HepG2 (cell line): ENCODE measurements around the gene SLC6A9. TPM values are rescaled to one million over a fixed set of nuclear protein-coding genes. Genes with fewer than 3 reads are reported as not detected.

ENCODE experiments used
- AHR ChIP-seq: IDR thresholded peaks from 2 replicates; pipeline ENCODE4 v1.6.1; 2018; ENCODE audit warnings: missing genetic modification reagents, missing compliant biosample characterization
- BRCA1 ChIP-seq: sonication (generic); formaldehyde crosslinking; IDR thresholded peaks from 2 replicates; pipeline ENCODE4 v1.4.0; 2020; ENCODE audit warnings: missing genetic modification reagents
- CBFB ChIP-seq: sonication (generic); formaldehyde crosslinking; IDR thresholded peaks from 2 replicates; pipeline ENCODE4 v1.4.0; 2020; ENCODE audit warnings: missing genetic modification reagents
- CHCHD3 ChIP-seq: sonication (generic); formaldehyde crosslinking; IDR thresholded peaks from 2 replicates; pipeline ENCODE4 v1.8.0; 2022; ENCODE audit warnings: mild to moderate bottlenecking, missing genetic modification reagents, moderate library complexity
- HOXA7 ChIP-seq: sonication (generic); formaldehyde crosslinking; IDR thresholded peaks from 2 replicates; pipeline ENCODE4 v1.8.1; 2022; ENCODE audit warnings: mild to moderate bottlenecking, missing genetic modification reagents, moderate library complexity
- MYNN ChIP-seq: sonication (generic); formaldehyde crosslinking; IDR thresholded peaks from 2 replicates; pipeline ENCODE4 v1.4.0; 2020; ENCODE audit warnings: mild to moderate bottlenecking, low read depth, missing genetic modification reagents
- NR2F2 ChIP-seq: IDR thresholded peaks from 2 replicates; pipeline ENCODE4 v1.6.1; 2012; ENCODE audit warnings: low read depth, inconsistent platforms, borderline replicate concordance
- POLR2AphosphoS5 ChIP-seq: IDR thresholded peaks from 2 replicates; pipeline ENCODE4 v1.6.1; 2012; ENCODE audit warnings: low read depth, low read length
- RFX3 ChIP-seq: IDR thresholded peaks from 2 replicates; pipeline ENCODE4 v1.6.1; 2016; ENCODE audit warnings: missing biosample characterization, missing genetic modification reagents
- SP140L ChIP-seq: sonication (generic); formaldehyde crosslinking; IDR thresholded peaks from 2 replicates; pipeline ENCODE4 v1.4.0; 2020; ENCODE audit warnings: missing genetic modification reagents, borderline replicate concordance
- TEAD2 ChIP-seq: sonication (generic); formaldehyde crosslinking; IDR thresholded peaks from 2 replicates; pipeline ENCODE4 v1.9.0; 2021; ENCODE audit warnings: missing genetic modification reagents
- ZMYM3 ChIP-seq: sonication (generic); formaldehyde crosslinking; IDR thresholded peaks from 2 replicates; pipeline ENCODE4 v1.5.1; 2020; ENCODE audit warnings: mild to moderate bottlenecking, missing genetic modification reagents
- ZNF230 ChIP-seq: sonication (generic); formaldehyde crosslinking; IDR thresholded peaks from 2 replicates; pipeline ENCODE4 v1.4.0; 2020; ENCODE audit warnings: mild to moderate bottlenecking, missing genetic modification reagents
- ZNF251 ChIP-seq: sonication (generic); formaldehyde crosslinking; IDR thresholded peaks from 2 replicates; pipeline ENCODE4 v1.9.0; 2021; ENCODE audit warnings: mild to moderate bottlenecking, missing genetic modification reagents
- ZNF557 ChIP-seq: sonication (generic); formaldehyde crosslinking; IDR thresholded peaks from 2 replicates; pipeline ENCODE4 v1.4.0; 2020; ENCODE audit warnings: missing genetic modification reagents
- ZNF790 ChIP-seq: sonication (generic); formaldehyde crosslinking; IDR thresholded peaks from 2 replicates; pipeline ENCODE4 v1.8.0; 2022; ENCODE audit warnings: missing genetic modification reagents, mild to moderate bottlenecking, borderline replicate concordance
- polyA plus RNA-seq, 8 experiments: library from polyadenylated mRNA; depleted of rRNA in 3 of 8; stranded (reverse) in 7 of 8; unstranded in 1 of 8; fragments of >200 nt; fragmentation: Illumina TruSeq in 4 of 8; extraction: Trizol in 4 of 8; gene quantifications; 2 replicates each; pipeline versions ENCODE4 v1.2.1 to v1.2.3, GENCODE V29; 2011 to 2016; ENCODE audit warnings: low read depth in 4 of 8, missing spikeins in 1 of 8, mixed read lengths in 1 of 8; ENCODE audit not compliant: insufficient read depth in 1 of 8
- total RNA-seq, 5 experiments: library from RNA; depleted of rRNA; stranded (reverse); fragments of >200 nt; fragmentation: Illumina TruSeq; extraction: Trizol; gene quantifications; 2 replicates each; pipeline ENCODE4 v1.2.3, GENCODE V29; 2016; ENCODE audit warnings: low read depth in 1 of 5
- TF ChIP-seq, protein P1 (sequence below): sonication (generic); formaldehyde crosslinking; IDR thresholded peaks from 2 replicates; pipeline ENCODE4 v1.5.0; 2020; ENCODE audit warnings: missing genetic modification reagents
- TF ChIP-seq, protein P2 (sequence below): fragments of 450-650 bp; IDR thresholded peaks from 2 replicates; pipeline ENCODE4 v1.6.1; 2017
- TF ChIP-seq, protein P3 (sequence below): sonication (generic); formaldehyde crosslinking; conservative IDR thresholded peaks from 2 replicates; pipeline ENCODE4 v1.8.1; 2023; ENCODE audit warnings: missing genetic modification reagents
- TF ChIP-seq, protein P4 (sequence below): sonication (generic); formaldehyde crosslinking; conservative IDR thresholded peaks from 2 replicates; pipeline ENCODE4 v1.5.0; 2020; ENCODE audit warnings: missing genetic modification reagents
- TF ChIP-seq, protein P5 (sequence below): sonication (generic); formaldehyde crosslinking; IDR thresholded peaks from 2 replicates; pipeline ENCODE4 v1.8.0; 2023; ENCODE audit warnings: mild to moderate bottlenecking, missing genetic modification reagents
- TF ChIP-seq, protein P6 (sequence below): sonication (generic); formaldehyde crosslinking; IDR thresholded peaks from 2 replicates; pipeline ENCODE4 v1.5.1; 2020; ENCODE audit warnings: missing genetic modification reagents, mild to moderate bottlenecking, borderline replicate concordance
- TF ChIP-seq, protein P7 (sequence below): sonication (generic); formaldehyde crosslinking; conservative IDR thresholded peaks from 2 replicates; pipeline ENCODE4 v1.8.0; 2022; ENCODE audit warnings: mild to moderate bottlenecking, moderate library complexity, missing genetic modification reagents

SLC6A9 gene
- total and polyA plus RNA-seq, 2 of the 13 experiments (the other 11 are each of a cell fraction or from before 2014, with no cell fraction given), result 8.5 to 9.9 TPM

DNA sequence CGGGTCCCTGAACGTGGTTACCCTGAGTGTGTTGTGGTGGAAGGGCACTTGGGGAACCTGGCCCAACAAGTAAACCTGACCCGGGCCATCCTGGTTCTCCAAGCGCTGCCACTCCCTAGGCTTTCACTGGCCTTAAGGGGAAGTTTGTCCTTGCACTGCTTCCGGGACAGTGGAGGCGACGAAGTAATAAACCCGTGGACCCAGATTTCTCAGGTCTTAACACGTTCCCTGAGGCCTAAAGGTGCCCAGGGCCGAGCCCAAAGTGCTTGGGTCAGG lies 40.1 kb downstream of the SLC6A9 start (continued):
- TF ChIP-seq, protein P1, sequence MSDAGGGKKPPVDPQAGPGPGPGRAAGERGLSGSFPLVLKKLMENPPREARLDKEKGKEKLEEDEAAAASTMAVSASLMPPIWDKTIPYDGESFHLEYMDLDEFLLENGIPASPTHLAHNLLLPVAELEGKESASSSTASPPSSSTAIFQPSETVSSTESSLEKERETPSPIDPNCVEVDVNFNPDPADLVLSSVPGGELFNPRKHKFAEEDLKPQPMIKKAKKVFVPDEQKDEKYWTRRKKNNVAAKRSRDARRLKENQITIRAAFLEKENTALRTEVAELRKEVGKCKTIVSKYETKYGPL, result no peak
- no peak for TF ChIP-seq ZMYM3 (CRISPR knock-in tag)
- TF ChIP-seq ZNF251 (CRISPR knock-in tag), result no peak
- TF ChIP-seq, protein P2, sequence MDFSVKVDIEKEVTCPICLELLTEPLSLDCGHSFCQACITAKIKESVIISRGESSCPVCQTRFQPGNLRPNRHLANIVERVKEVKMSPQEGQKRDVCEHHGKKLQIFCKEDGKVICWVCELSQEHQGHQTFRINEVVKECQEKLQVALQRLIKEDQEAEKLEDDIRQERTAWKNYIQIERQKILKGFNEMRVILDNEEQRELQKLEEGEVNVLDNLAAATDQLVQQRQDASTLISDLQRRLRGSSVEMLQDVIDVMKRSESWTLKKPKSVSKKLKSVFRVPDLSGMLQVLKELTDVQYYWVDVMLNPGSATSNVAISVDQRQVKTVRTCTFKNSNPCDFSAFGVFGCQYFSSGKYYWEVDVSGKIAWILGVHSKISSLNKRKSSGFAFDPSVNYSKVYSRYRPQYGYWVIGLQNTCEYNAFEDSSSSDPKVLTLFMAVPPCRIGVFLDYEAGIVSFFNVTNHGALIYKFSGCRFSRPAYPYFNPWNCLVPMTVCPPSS, result no peak
- TF ChIP-seq POLR2AphosphoS5, result no peak; the same call in 1 of the 2 replicates
- TF ChIP-seq SP140L (CRISPR knock-in tag), result no peak
- TF ChIP-seq, protein P3, sequence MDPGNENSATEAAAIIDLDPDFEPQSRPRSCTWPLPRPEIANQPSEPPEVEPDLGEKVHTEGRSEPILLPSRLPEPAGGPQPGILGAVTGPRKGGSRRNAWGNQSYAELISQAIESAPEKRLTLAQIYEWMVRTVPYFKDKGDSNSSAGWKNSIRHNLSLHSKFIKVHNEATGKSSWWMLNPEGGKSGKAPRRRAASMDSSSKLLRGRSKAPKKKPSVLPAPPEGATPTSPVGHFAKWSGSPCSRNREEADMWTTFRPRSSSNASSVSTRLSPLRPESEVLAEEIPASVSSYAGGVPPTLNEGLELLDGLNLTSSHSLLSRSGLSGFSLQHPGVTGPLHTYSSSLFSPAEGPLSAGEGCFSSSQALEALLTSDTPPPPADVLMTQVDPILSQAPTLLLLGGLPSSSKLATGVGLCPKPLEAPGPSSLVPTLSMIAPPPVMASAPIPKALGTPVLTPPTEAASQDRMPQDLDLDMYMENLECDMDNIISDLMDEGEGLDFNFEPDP (CRISPR knock-in tag), result no peak
- 0 out of 2 replicates have a peak, but pooled peaks have one; percentile 5 for TF ChIP-seq CBFB (CRISPR knock-in tag)
- TF ChIP-seq, protein P4, sequence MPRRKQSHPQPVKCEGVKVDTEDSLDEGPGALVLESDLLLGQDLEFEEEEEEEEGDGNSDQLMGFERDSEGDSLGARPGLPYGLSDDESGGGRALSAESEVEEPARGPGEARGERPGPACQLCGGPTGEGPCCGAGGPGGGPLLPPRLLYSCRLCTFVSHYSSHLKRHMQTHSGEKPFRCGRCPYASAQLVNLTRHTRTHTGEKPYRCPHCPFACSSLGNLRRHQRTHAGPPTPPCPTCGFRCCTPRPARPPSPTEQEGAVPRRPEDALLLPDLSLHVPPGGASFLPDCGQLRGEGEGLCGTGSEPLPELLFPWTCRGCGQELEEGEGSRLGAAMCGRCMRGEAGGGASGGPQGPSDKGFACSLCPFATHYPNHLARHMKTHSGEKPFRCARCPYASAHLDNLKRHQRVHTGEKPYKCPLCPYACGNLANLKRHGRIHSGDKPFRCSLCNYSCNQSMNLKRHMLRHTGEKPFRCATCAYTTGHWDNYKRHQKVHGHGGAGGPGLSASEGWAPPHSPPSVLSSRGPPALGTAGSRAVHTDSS (CRISPR knock-in tag), result no peak
- TF ChIP-seq, protein P5, sequence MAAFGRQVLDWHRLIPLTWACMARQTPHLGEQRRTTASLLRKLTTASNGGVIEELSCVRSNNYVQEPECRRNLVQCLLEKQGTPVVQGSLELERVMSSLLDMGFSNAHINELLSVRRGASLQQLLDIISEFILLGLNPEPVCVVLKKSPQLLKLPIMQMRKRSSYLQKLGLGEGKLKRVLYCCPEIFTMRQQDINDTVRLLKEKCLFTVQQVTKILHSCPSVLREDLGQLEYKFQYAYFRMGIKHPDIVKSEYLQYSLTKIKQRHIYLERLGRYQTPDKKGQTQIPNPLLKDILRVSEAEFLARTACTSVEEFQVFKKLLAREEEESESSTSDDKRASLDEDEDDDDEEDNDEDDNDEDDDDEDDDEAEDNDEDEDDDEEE (CRISPR knock-in tag), result 0 out of 2 replicates have a peak, but pooled peaks have one; percentile 3
- TF ChIP-seq NR2F2, result no peak
- TF ChIP-seq CHCHD3 (CRISPR knock-in tag), result no peak
- TF ChIP-seq ZNF230 (CRISPR knock-in tag), result no peak
- TF ChIP-seq AHR (CRISPR knock-in tag), result no peak
- TF ChIP-seq MYNN (CRISPR knock-in tag), result no peak
- TF ChIP-seq, protein P6, sequence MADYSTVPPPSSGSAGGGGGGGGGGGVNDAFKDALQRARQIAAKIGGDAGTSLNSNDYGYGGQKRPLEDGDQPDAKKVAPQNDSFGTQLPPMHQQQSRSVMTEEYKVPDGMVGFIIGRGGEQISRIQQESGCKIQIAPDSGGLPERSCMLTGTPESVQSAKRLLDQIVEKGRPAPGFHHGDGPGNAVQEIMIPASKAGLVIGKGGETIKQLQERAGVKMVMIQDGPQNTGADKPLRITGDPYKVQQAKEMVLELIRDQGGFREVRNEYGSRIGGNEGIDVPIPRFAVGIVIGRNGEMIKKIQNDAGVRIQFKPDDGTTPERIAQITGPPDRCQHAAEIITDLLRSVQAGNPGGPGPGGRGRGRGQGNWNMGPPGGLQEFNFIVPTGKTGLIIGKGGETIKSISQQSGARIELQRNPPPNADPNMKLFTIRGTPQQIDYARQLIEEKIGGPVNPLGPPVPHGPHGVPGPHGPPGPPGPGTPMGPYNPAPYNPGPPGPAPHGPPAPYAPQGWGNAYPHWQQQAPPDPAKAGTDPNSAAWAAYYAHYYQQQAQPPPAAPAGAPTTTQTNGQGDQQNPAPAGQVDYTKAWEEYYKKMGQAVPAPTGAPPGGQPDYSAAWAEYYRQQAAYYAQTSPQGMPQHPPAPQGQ (CRISPR knock-in tag), result no peak
- no peak for TF ChIP-seq TEAD2 (CRISPR knock-in tag)
- TF ChIP-seq ZNF557 (CRISPR knock-in tag), result 0 out of 2 replicates have a peak, but pooled peaks have one; percentile 5
- TF ChIP-seq BRCA1 (CRISPR knock-in tag), result no peak
- no peak for TF ChIP-seq HOXA7
- TF ChIP-seq, protein P7, sequence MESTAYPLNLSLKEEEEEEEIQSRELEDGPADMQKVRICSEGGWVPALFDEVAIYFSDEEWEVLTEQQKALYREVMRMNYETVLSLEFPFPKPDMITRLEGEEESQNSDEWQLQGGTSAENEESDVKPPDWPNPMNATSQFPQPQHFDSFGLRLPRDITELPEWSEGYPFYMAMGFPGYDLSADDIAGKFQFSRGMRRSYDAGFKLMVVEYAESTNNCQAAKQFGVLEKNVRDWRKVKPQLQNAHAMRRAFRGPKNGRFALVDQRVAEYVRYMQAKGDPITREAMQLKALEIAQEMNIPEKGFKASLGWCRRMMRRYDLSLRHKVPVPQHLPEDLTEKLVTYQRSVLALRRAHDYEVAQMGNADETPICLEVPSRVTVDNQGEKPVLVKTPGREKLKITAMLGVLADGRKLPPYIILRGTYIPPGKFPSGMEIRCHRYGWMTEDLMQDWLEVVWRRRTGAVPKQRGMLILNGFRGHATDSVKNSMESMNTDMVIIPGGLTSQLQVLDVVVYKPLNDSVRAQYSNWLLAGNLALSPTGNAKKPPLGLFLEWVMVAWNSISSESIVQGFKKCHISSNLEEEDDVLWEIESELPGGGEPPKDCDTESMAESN, result no peak
- TF ChIP-seq ZNF790 (CRISPR knock-in tag), result peak; percentile 6; the same call in 1 of the 2 replicates
- no peak for TF ChIP-seq RFX3
